HG02885 (cell line): ENCODE results near the gene RBM34.
"Not testable (repeated sequence)": the region's sequence is repeated elsewhere in the genome, so short reads cannot be mapped to it uniquely, and the experiment has no call there.

Experiments
- ATAC-seq: cut with Tn5 transposase; IDR thresholded peaks from one replicate; pipeline ENCODE4 v1.9.1; 2021; ENCODE audit warnings: mild to moderate bottlenecking; ENCODE audit not compliant: unreplicated experiment, poor library complexity

The RBM34 gene

GRCh38 chr1:235093696-235094592 lies 67.1 kb downstream of the RBM34 start:
- ATAC-seq: peak; percentile 63

- ATAC-seq: no peak
Measured at GRCh38 chr1:235093013-235093695, 67.9 kb downstream of the RBM34 start.

GRCh38 chr1:235092415-235092814 lies 68.6 kb downstream of the RBM34 start:
- not testable (repeated sequence) for ATAC-seq

GRCh38 chr1:235092045-235092406 lies 69.0 kb downstream of the RBM34 start:
- ATAC-seq: not testable (repeated sequence)

- ATAC-seq: not testable (repeated sequence)
Measured at GRCh38 chr1:235091319-235092044, 69.6 kb downstream of the RBM34 start.

- no peak for ATAC-seq
Measured at GRCh38 chr1:235090406-235091069, 70.5 kb downstream of the RBM34 start.

GRCh38 chr1:235088907-235089306 lies 72.1 kb downstream of the RBM34 start:
- no peak for ATAC-seq

- no peak for ATAC-seq
Measured at GRCh38 chr1:235088430-235088829, 72.6 kb downstream of the RBM34 start.

GRCh38 chr1:235087906-235088305 lies 73.1 kb downstream of the RBM34 start:
- no peak for ATAC-seq

GRCh38 chr1:235085411-235086117 lies 75.5 kb downstream of the RBM34 start:
- ATAC-seq: not testable (repeated sequence)
